Spleen (tissue), 11 donors: ENCODE measurements around the gene LRRC75A. TPM values are rescaled to one million over a fixed set of nuclear protein-coding genes. Genes with fewer than 3 reads are reported as not detected.

Source experiments
- DNase-seq: peaks from one replicate; pipeline ENCODE4 v3.0.0-alpha.2; 2020
- H3K27ac ChIP-seq, 8 donors: fragments of 200-600 bp; sonication (generic) in 7 of 8; 1 replicate in 4 of 8; 2 replicates in 4 of 8; pipeline versions ENCODE4 v1.5.0 to v1.8.0; 2016 to 2021; ENCODE audit warnings: inconsistent platforms in 4 of 8, mild to moderate bottlenecking in 4 of 8, moderate library complexity in 1 of 8
- H3K27me3 ChIP-seq, 7 donors: fragments of 200-600 bp; sonication (generic) in 6 of 7; replicated peaks in 1 of 7; 1 replicate in 4 of 7; 2 replicates in 3 of 7; pipeline versions ENCODE4 v1.5.0 to v1.8.0; 2016 to 2021; ENCODE audit warnings: inconsistent platforms in 3 of 7, mild to moderate bottlenecking in 1 of 7
- H3K36me3 ChIP-seq, 6 donors: fragments of 200-600 bp; sonication (generic) in 5 of 6; 1 replicate in 4 of 6; 2 replicates in 2 of 6; pipeline versions ENCODE4 v1.5.0 to v1.8.0; 2016 to 2021; ENCODE audit warnings: inconsistent platforms in 2 of 6
- H3K4me1 ChIP-seq, 6 donors: fragments of 200-600 bp; sonication (generic) in 5 of 6; 1 replicate in 3 of 6; 2 replicates in 3 of 6; pipeline versions ENCODE4 v1.5.0 to v1.8.0; 2016 to 2021; ENCODE audit warnings: inconsistent platforms in 3 of 6
- H3K4me3 ChIP-seq, 8 donors: fragments of 200-600 bp; sonication (generic) in 7 of 8; 1 replicate in 4 of 8; 2 replicates in 4 of 8; pipeline versions ENCODE4 v1.5.0 to v1.8.0; 2016 to 2021; ENCODE audit warnings: inconsistent platforms in 4 of 8, mild to moderate bottlenecking in 4 of 8, moderate library complexity in 2 of 8
- H3K9me3 ChIP-seq, 8 donors: fragments of 200-600 bp; sonication (generic) in 7 of 8; 1 replicate in 4 of 8; 2 replicates in 4 of 8; pipeline versions ENCODE4 v1.5.0 to v1.8.0; 2016 to 2021; ENCODE audit warnings: inconsistent platforms in 4 of 8
- CTCF ChIP-seq, 11 experiments: fragments of 200-600 bp in 7 of 11; fragments of 450-650 bp in 4 of 11; sonication (generic) in 4 of 11; IDR thresholded peaks in 8 of 11; conservative IDR thresholded peaks in 3 of 11; 1 replicate in 7 of 11; 2 replicates in 4 of 11; pipeline versions ENCODE4 v1.4.0 to v1.8.0; 2016 to 2021; ENCODE audit warnings: antibody characterized with exemption in 11 of 11, inconsistent platforms in 4 of 11, mild to moderate bottlenecking in 1 of 11
- POLR2A ChIP-seq, 3 donors: fragments of 450-650 bp; IDR thresholded peaks; one replicate each; pipeline ENCODE4 v1.5.1; 2017; ENCODE audit warnings: antibody characterized with exemption in 3 of 3, mild to moderate bottlenecking in 1 of 3
- POLR2AphosphoS5 ChIP-seq, 3 donors: sonication (generic); formaldehyde crosslinking; IDR thresholded peaks; one replicate each; pipeline ENCODE4 v1.5.1; 2017; ENCODE audit warnings: antibody characterized with exemption in 3 of 3
- WGBS, 5 donors: extraction: QIAGEN DNeasy Blood & Tissue Kit in 3 of 5; methylation state at CpG; one replicate each; pipeline versions ENCODE4 v1.1.5 to v1.1.7; 2013 to 2018; 5-methylcytosine and 5-hydroxymethylcytosine counted together
- intact Hi-C: fragments of 100-400 bp; cut with DNase I; formaldehyde crosslinking; loops from one replicate; pipeline ENCODE4 v1.15.0; 2023; ENCODE audit warnings: low total_unique reads
- polyA plus RNA-seq, 3 donors: library from polyadenylated mRNA; stranded (reverse); fragments of 200-250 nt; gene quantifications; one replicate each; pipeline ENCODE4 v1.2.1, GENCODE V29; 2013
- total RNA-seq, 7 donors: library from RNA; depleted of rRNA in 3 of 7; stranded (reverse); fragments of >200 nt in 3 of 7; fragmentation: NEBNext Ultra II Directional in 4 of 7; extraction: Animal tissue kit (Norgen Biotek cat#: 25700) in 4 of 7; gene quantifications; one replicate each; pipeline versions ENCODE4 v1.1.0 to v1.2.1, GENCODE V29; 2016 to 2021
- donor health status: healthy with polysubstance abuse.
- donor health status: DM: no; HTN: no; CAD: no; lungs with moderate emphysema.
- donor health status: DM: no; HTN: no; CAD: no.
- donor health status: Bipolar disorder and iron deficiency.
- donor health status: healthy.
- donor health status: DM: no; HTN: no; CAD: no.
- donor health status: DM: yes; HTN: yes; CAD: no.

LRRC75A gene
- total and polyA plus RNA-seq, 10 donors, result 4.2 to 26.4 (median 19.3) TPM

DNA sequence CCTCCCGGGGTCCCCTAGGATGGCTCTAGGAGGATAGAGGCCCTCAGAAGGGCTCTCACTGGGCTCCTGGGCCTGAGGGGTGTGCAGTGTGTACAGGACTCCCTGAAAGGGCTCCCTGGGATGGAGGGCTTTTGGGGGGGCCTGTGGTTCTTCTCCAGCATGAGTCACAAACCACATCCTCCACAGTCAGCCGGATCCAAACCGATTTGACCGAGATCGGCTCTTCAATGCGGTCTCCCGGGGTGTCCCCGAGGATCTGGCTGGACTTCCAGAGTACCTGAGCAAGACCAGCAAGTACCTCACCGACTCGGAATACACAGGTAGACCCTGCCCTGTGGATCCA is 72.1 kb downstream of the LRRC75A start:
- peaks cover 0 to 76% (median 68%) of the 10 kb centered on the region in 6 donors for H3K36me3 ChIP-seq
- H3K27me3 ChIP-seq, result no peaks in the 10 kb centered on the region
- no peaks in the 10 kb centered on the region for H3K9me3 ChIP-seq
- intact Hi-C loops, result loop anchor here (10.0 kb wide), 1 partner anchor 55 kb away; no protein-coding TSS in a partner anchor
- TF ChIP-seq CTCF (IDR thresholded peaks at IDR 0.05 in 8 of 11, conservative IDR thresholded peaks at IDR 0.05 in 3 of 11) (no peak), POLR2A (IDR thresholded peaks at IDR 0.05) (no peak), POLR2AphosphoS5 (IDR thresholded peaks at IDR 0.05) (no peak)
- peak overlapping the region in 1 of 8 donors; percentile 96 for H3K27ac ChIP-seq
- 38 to 75% (median 45%) methylated on average over 4 to 10 of the region's 10 CpGs for WGBS, 5 donors
- no peak overlapping the region for H3K4me3 ChIP-seq
- H3K4me1 ChIP-seq, result peaks cover 24 to 56% (median 44%) of the 10 kb centered on the region in 6 donors
- no peak for DNase-seq

- Histone ChIP-seq H3K27ac (peak overlapping the region in 3 of 8 donors; percentile 95 to 96 (median 96)), H3K36me3 (peaks cover 0 to 70% (median 63%) of the 10 kb centered on the region in 6 donors), H3K27me3 (no peaks in the 10 kb centered on the region), H3K4me3 (no peak overlapping the region), H3K4me1 (peaks cover 24 to 62% (median 48%) of the 10 kb centered on the region in 6 donors), H3K9me3 (no peaks in the 10 kb centered on the region)
- intact Hi-C loops, result loop anchor here (10.0 kb wide), 1 partner anchor 54 kb away; no protein-coding TSS in a partner anchor
- WGBS, 5 donors, result 56 to 68% (median 59%) methylated on average over 7 to 8 of the region's 8 CpGs
- no peak for DNase-seq
- TF ChIP-seq CTCF (IDR thresholded peaks at IDR 0.05 in 8 of 11, conservative IDR thresholded peaks at IDR 0.05 in 3 of 11), result no peak
- TF ChIP-seq POLR2A (IDR thresholded peaks at IDR 0.05), result no peak
- no peak for TF ChIP-seq POLR2AphosphoS5 (IDR thresholded peaks at IDR 0.05)
Observed at GRCh38 chr17:16419074-16419928, 72.7 kb downstream of the LRRC75A start.

GRCh38 chr17:16418685-16419068 is 73.3 kb downstream of the LRRC75A start:
- 38 to 94% (median 41%) methylated on average over 2 of the region's 2 CpGs for WGBS, 5 donors
- TF ChIP-seq POLR2A (IDR thresholded peaks at IDR 0.05), result no peak
- TF ChIP-seq POLR2AphosphoS5 (IDR thresholded peaks at IDR 0.05), result no peak
- TF ChIP-seq CTCF (IDR thresholded peaks at IDR 0.05 in 8 of 11, conservative IDR thresholded peaks at IDR 0.05 in 3 of 11), result no peak
- Histone ChIP-seq H3K4me1 (peaks cover 24 to 62% (median 48%) of the 10 kb centered on the region in 6 donors), H3K36me3 (peaks cover 0 to 64% (median 57%) of the 10 kb centered on the region in 6 donors), H3K27ac (peak overlapping the region in 3 of 8 donors; percentile 95 to 96 (median 96)), H3K9me3 (no peaks in the 10 kb centered on the region), H3K27me3 (no peaks in the 10 kb centered on the region), H3K4me3 (no peak overlapping the region)
- intact Hi-C loops, result loop anchor here (10.0 kb wide), 1 partner anchor 54 kb away; no protein-coding TSS in a partner anchor
- DNase-seq, result no peak
